Measurements from ENCODE around the gene DOK5.
"Not testable (repeated sequence)": the region's sequence is repeated elsewhere in the genome, so short reads cannot be mapped to it uniquely, and the experiment has no call there.

Gene DOK5

GRCh38 chr20:54475334-54476168, at the start of gene DOK5:
Gene DOK5 (plus strand): TSS chr20:54475593. CDS start chr20:54475947, 354 bp downstream.
- no peak for DNase-seq

GRCh38 chr20:54429364-54429763, 46.0 kb upstream of the DOK5 start:
- DNase-seq: no peak

GRCh38 chr20:54431156-54431944, 44.0 kb upstream of the DOK5 start:
- no peak for DNase-seq

GRCh38 chr20:54432966-54433365, 42.4 kb upstream of the DOK5 start:
- no peak for DNase-seq

GRCh38 chr20:54433636-54434035, 41.8 kb upstream of the DOK5 start:
- DNase-seq: no peak

- DNase-seq: no peak
Measured at GRCh38 chr20:54434196-54434595, 41.2 kb upstream of the DOK5 start.

- no peak for DNase-seq
Measured at GRCh38 chr20:54435015-54435414, 40.4 kb upstream of the DOK5 start.

GRCh38 chr20:54436410-54436809, 39.0 kb upstream of the DOK5 start:
- not testable (repeated sequence) for DNase-seq

GRCh38 chr20:54438166-54438565, 37.2 kb upstream of the DOK5 start:
- DNase-seq: no peak

- no peak for DNase-seq
Measured at GRCh38 chr20:54450207-54450606, 25.2 kb upstream of the DOK5 start.

GRCh38 chr20:54451171-54451570, 24.2 kb upstream of the DOK5 start:
- DNase-seq: no peak

GRCh38 chr20:54452277-54452676, 23.1 kb upstream of the DOK5 start:
- no peak for DNase-seq

GRCh38 chr20:54454982-54455381, 20.4 kb upstream of the DOK5 start:
- no peak for DNase-seq

- no peak for DNase-seq
Measured at GRCh38 chr20:54456423-54456822, 19.0 kb upstream of the DOK5 start.

- no peak for DNase-seq
Measured at GRCh38 chr20:54456961-54457360, 18.4 kb upstream of the DOK5 start.

- DNase-seq: no peak
Measured at GRCh38 chr20:54458219-54458618, 17.2 kb upstream of the DOK5 start.

- DNase-seq: no peak
Measured at GRCh38 chr20:54459279-54459678, 16.1 kb upstream of the DOK5 start.

GRCh38 chr20:54464003-54464402, 11.4 kb upstream of the DOK5 start:
- DNase-seq: no peak

GRCh38 chr20:54466127-54466526, 9.3 kb upstream of the DOK5 start:
- no peak for DNase-seq

GRCh38 chr20:54467622-54468021, 7.8 kb upstream of the DOK5 start:
- no peak for DNase-seq

- DNase-seq: no peak
Measured at GRCh38 chr20:54468082-54468481, 7.3 kb upstream of the DOK5 start.

GRCh38 chr20:54469293-54469692, 6.1 kb upstream of the DOK5 start:
- no peak for DNase-seq

- no peak for DNase-seq
Measured at GRCh38 chr20:54469952-54470351, 5.4 kb upstream of the DOK5 start.

GRCh38 chr20:54470697-54471096, 4.7 kb upstream of the DOK5 start:
- DNase-seq: no peak
